Right ventricle myocardium inferior (tissue), 1 donor: ENCODE results near the gene RAB26. TPM values are rescaled to one million over a fixed set of nuclear protein-coding genes. Genes with fewer than 3 reads are reported as not detected.
"Not testable (repeated sequence)": the region's sequence is repeated elsewhere in the genome, so short reads cannot be mapped to it uniquely, and the experiment has no call there.

Source experiments
- ATAC-seq: fragments of 200-7000 bp; cut with Tn5 transposase; one replicate; pipeline ENCODE4 v1.9.1; 2020; ENCODE audit warnings: mild to moderate bottlenecking, moderate library complexity
- DNase-seq: peaks from one replicate; pipeline ENCODE4 v3.0.0; 2021; ENCODE audit errors: missing footprints
- intact Hi-C: fragments of 100-400 bp; cut with DNase I; formaldehyde crosslinking; loops from one replicate; pipeline ENCODE4 v1.11.0; 2022
- total RNA-seq: library from RNA; stranded (reverse); fragmentation: NEBNext Ultra II Directional; extraction: Animal tissue kit (Norgen Biotek cat#: 25700); gene quantifications from one replicate; pipeline ENCODE4 v1.2.1, GENCODE V29; 2021
- donor health status: DM: no; HTN: yes; CAD: no; lungs with severe emphysema.

The RAB26 gene
- total RNA-seq, 1 donor from 2014 or later: 0.87 TPM

DNA sequence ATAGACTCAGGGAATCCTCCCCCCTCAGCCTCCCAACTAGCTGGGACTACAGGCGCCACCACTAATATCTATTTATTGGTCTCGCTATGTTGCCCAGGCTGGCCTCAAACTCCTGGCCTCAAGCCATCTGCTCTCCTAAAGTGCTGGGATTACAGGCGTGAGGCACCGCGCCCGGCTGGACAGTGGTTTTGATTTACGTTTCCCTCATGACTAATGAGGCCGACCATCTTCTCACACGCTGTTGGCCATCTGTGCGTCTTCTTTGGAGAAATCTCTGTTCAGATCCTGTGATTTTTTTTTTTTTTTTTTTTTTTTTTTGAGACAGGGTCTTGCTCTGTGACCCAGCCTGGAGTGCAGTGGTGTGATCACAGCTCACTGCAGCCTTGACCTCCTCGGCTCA lies 19.2 kb upstream of the RAB26 start:
- not testable (repeated sequence) for ATAC-seq, DNase-seq

GRCh38 chr16:2129890-2130447 lies 18.5 kb upstream of the RAB26 start:
- intact Hi-C loops, DNase-seq, ATAC-seq: not testable (repeated sequence)

More for the DNA sequence above, 19.2 kb upstream of the RAB26 start:
- intact Hi-C loops: not testable (repeated sequence)

DNA sequence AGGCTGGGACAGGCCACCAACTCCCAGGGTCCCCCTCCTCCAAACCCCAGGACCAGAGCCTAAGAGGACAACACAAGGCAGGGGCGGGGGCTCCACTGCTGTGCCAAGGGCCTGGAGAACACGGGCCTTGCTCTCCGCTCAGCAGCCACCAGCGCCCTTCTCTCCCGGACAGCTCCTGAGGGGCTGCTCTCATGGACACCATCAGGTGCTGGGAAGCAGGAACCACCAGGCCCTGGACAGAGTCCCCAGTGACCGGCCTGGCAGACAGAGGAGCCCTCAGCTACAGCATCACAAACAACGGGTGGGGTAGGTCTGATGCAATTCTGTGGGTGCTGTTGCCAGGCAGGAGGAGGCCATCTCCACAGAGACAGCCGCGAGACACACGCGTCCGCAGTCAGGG lies 14.6 kb upstream of the RAB26 start:
- ATAC-seq, intact Hi-C loops, DNase-seq: not testable (repeated sequence)

- DNase-seq, intact Hi-C loops, ATAC-seq: not testable (repeated sequence)
Measured at GRCh38 chr16:2135071-2135470, 13.4 kb upstream of the RAB26 start.

DNA sequence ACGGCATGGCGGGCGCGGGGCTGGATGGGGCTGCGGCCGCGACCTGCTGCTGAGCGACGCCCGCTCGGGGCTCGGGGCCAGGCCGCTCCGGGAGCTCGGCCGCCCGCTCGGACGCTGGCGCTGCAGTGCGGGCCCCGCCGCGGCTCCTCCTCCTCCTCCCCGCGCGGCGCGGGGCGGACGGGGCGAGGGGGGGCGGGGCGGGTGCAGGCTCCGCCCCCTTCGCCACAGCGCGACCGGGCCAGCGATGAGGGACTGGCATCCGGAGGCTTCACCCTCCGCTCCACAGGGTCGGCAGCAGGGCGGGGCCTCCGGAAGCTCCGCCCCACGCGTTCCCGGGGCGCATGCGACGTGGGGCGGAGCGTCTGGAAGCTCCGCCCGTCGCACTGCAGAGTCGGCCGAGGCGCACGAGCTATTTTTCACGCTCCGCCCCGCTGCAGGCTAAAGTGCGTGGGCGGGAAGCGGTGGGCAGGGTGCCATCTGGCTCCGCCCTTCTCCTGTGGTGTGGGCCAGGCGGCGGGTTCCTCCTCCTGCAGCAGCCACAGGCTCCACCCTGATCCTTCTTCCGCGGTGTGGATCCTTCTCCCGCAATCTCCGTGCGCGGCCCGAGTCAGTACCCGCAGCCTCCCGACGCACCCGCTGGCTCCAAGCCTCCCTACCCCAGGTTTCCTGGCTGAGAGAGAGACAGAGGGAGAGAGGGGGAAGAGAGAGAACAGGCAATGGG lies 12.5 kb upstream of the RAB26 start, which contains the start of gene PKD1:
Gene PKD1, minus strand, starts transcription at position 129 of the 721 bp plus-strand sequence. CDS start 209 bp downstream, outside the sequence.
- DNase-seq: peak; percentile 99
- ATAC-seq: peak; percentile 92
- intact Hi-C loops: not testable (repeated sequence)

DNA sequence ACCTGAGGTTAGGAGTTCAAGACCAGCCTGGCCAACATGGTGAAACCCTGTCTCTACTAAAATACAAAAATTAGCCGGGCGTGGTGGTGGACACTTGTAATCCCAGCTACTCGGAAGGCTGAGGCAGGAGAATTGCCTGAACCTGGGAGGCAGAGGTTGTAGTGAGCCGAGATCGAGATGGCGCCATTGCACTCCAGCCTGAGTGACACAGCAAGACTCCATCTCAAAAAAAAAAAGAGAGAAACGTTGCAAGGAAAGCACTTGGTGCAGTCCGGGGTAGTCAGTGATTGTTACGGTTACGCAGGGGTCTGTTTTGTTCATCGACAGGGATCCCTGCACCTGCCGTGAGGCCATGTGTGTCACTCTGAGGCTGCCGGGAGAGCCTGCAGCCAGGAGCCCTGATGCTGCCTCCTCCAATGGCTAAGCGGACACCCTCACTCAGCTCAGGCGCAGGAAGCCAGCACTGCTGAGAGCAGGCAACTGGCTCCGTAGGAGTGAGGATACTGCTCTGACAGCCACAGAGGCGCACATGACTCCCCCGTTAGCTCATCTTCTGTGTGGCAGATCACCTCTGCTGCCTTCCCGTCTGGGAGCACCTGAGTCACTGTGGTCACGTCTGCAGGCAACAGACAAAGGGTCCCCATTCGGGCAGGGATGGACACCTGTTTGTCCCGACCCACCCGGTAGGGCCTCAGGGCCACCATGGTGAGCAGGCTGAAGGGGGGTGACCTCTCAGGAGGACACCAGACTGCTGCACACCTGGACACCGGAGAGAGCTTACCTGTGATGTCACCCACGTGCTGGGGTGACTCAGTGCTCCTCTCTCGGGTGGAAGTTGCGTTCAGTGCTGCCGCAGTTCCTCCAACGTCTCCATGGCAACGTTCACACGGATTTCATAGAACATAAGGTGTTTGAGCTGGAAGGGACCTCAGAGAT lies 5.2 kb upstream of the RAB26 start:
- intact Hi-C loops: loop anchor here (5.0 kb wide), 1 partner anchor 281 kb away; no protein-coding TSS in a partner anchor
- no peak for ATAC-seq
- DNase-seq: peak; percentile 60

DNA sequence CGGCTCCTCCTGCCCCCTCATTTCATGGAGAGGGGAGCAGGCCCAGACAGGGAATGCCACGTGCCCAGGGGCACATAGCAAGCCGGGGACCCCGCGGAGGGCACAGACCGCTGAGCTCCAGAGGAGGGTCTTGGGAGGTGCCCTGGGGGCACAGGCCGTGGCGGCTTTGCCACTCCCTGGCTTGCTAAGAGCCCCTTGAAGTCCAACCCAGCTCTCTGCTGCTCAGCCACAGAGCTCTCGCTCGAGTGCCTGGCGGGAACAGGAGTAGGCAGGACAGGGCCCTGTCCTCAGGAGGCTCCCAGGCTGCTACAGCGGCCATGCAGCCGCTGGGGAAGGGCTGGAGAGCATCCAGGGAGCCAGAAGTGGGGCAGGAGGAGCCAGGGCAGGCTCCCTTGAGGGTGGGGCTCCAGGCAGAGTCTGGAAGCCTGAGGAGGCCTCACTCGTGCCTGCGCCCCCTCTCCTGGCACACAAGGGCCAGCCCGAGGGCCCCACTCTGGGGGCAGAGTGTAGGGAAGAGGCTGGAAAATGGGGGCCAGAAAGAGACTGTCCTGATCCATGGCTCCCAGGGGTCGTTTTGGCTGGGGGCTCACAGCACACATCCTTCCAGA lies 4.4 kb upstream of the RAB26 start:
- ATAC-seq: no peak
- no peak for DNase-seq
- intact Hi-C loops: loop anchor here (5.0 kb wide), 1 partner anchor 282 kb away; no protein-coding TSS in a partner anchor

GRCh38 chr16:2145843-2146242 lies 2.6 kb upstream of the RAB26 start:
- DNase-seq (no peak), ATAC-seq (no peak)
- intact Hi-C loops: no loop called here

GRCh38 chr16:2147378-2147777 lies 1.0 kb upstream of the RAB26 start:
- peak; percentile 14 for ATAC-seq
- no peak for DNase-seq
- intact Hi-C loops: no loop called here

DNA sequence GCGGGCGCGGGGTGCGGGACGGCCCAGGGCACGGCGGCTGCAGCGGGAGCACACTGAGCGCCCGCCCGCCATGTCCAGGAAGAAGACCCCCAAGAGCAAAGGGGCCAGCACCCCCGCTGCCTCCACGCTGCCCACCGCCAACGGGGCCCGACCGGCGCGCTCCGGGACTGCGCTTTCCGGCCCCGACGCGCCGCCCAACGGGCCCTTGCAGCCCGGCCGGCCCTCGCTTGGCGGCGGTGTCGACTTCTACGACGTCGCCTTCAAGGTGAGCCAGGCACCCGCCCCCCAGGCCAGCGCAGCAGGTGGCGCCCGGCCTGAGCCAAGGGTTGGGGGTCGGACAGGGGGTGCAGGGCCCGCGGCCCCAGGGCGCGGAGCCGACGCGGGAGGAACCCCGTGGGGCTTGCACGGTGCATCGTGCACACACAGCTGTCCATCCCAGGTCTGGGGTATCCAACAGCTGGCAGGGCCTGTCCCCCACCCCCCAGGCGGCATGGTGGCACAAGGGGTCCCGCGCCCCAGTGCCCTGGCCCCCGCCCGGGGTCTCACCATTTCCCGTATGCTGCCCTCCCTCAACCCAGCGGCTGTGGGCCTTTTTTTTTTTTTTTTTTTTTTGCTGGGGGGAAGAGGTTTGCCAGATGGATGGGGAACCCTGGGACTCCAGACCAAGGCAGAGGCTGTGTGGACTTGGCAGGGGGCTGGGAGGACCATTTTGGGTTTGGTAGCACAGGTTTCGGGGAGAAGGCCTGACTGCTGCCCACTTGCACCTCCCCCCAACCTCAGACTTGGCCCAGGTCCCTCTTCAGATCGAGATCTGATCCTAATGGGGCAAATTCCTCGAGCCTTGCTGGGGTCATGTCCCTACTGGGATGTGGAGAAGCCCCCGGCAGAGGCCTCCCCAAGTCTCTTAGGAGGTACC lies 547 bp downstream of the RAB26 start:
- DNase-seq: no peak
- ATAC-seq: no peak
- intact Hi-C loops: no loop called here

- no peak for ATAC-seq
- no peak for DNase-seq
- intact Hi-C loops: no loop called here
Measured at GRCh38 chr16:2149630-2150417, 1.4 kb downstream of the RAB26 start.

- DNase-seq: no peak
- ATAC-seq: no peak
- intact Hi-C loops: no loop called here
Measured at GRCh38 chr16:2150418-2151187, 2.2 kb downstream of the RAB26 start.

GRCh38 chr16:2151188-2152091 lies 3.0 kb downstream of the RAB26 start:
- ATAC-seq (no peak), DNase-seq (no peak)
- intact Hi-C loops: no loop called here

GRCh38 chr16:2152695-2153506 lies 4.5 kb downstream of the RAB26 start:
- ATAC-seq (no peak), DNase-seq (no peak)
- intact Hi-C loops: no loop called here
